Glomerular visceral epithelial cell (primary cell): ENCODE results near the gene CDON.
A peak's percentile ranks its signal among the peaks of the same experiment; 100 is the strongest.
"Not testable (repeated sequence)": the region's sequence is repeated elsewhere in the genome, so short reads cannot be mapped to it uniquely, and the experiment has no call there.

ENCODE experiments used
- DNase-seq: peaks from one replicate; pipeline ENCODE4 v3.0.0-alpha.2; 2016; ENCODE audit errors: extremely low spot score

Gene CDON

DNA sequence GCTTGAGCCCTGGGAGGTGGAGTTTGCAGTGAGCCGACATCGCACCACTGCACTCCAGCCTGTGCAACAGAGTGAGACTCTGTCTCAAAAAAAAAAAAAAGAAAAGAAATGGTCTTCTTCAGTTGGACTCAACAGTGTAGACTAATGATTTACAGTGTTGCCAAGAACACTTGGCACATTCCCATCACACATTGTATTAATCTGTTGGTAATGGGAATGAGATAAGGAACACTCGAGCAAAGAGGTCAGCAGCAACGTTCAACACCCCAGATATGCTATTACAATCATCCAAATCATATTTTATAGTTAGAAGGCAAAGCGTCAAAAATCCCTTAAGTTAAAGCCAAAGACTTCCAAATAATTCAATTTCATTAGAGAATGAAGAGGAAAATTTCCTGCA lies 14.5 kb downstream of the CDON start:
- DNase-seq = no peak

DNA sequence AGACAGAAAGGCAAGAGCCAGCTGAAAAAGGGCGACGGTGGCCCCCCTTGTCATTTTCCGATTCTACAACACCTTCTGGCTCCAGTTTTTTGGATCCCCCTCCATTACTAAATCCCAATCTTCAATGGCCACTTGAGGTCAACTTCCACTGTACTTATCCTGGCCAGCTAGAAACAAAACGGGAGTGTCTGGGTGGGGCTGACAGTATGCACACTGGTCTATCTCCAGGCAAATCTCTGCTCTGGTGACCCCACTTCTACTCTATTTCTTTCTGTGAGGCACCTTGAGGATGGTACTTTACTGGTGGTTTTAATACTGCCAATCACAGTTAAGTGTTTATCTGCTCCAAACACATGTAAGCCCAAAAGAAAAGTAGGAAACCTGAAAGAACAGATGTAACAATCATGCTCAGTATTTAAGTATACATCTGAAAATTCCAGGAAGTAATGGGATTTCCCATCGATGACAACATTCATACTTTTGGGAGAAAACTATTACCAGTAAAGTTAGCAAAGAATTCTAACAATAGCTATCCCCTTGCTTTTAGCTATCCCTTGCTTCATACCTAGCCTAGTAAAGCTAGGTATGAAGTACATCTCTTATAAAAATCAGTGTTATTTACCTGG lies 16.0 kb downstream of the CDON start:
- DNase-seq = no peak

DNA sequence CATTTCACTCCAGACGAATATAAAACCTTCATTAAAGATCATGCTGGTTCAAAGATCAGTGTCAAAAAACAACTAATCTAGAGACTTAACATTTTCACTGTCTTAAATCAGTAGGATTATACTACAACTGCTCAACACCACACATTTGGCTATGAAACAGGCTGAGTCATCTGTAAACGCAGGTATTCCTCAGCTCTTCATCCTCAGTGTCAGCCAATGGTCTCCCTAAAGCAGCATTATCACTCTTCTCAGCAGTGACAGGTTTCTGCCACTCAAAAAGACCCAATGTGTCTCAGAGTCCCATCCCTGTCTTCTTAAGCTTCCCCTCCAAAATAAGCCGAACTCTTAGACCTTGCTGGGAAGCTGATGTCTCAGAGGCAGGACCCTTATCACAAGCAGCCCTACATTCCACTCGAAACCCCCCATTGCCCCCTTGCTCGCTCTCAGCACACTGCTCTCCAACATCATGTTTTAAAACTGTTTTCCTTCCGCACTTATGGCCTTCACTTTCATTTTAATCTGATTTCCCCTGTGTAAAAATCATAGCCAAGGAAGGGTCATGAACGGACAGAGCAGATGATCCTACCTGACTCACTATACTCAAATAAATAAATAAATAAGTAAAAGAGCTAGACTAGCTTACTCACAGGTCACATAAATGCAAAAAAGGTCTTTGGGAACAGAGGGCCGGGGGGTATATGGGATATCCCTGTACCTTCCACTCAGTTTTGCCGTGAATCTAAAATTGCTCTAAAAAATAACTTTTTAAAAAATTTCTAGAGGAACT lies 23.0 kb downstream of the CDON start:
- DNase-seq = no peak

DNA sequence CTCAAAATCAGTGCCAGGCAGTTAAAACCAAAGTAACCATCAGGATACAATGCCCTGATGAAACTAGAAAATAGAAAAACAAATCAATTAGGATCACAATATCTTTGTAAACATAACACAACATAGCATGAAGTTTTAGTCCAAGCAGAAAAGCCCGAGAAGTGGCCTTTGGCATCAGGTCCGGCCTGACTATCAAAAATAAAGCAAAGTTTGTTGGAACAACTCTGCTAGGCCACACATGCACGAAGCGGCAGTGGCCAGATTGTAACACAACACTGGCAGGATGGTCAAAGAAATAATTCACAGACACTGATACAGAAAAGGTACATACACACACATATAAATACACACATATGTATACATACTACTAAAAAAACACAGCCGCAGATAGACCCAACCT lies 26.9 kb downstream of the CDON start:
- DNase-seq = no peak

DNA sequence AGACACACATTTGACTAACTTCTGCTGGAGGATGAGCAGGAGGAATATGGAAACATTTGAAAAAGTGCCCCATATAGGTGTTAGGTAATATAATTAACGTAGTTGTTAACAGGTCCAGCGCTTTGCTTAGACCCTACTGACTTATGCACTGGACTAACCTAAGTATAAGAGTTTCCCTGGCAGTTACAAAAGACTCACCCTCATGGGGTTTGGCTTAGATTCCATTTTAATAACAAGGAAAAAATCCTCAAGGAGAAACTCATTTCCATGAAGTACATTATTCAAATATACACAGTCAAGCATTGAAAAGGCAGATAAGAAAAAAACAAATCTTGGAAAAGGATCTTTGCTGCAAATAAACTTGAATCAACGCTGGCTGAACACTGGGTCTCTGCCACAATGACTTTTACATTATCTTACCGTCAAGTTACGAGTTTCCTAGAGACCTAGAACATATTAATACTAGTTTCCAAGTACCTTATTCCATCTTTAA lies 27.7 kb downstream of the CDON start:
- no peak for DNase-seq

DNA sequence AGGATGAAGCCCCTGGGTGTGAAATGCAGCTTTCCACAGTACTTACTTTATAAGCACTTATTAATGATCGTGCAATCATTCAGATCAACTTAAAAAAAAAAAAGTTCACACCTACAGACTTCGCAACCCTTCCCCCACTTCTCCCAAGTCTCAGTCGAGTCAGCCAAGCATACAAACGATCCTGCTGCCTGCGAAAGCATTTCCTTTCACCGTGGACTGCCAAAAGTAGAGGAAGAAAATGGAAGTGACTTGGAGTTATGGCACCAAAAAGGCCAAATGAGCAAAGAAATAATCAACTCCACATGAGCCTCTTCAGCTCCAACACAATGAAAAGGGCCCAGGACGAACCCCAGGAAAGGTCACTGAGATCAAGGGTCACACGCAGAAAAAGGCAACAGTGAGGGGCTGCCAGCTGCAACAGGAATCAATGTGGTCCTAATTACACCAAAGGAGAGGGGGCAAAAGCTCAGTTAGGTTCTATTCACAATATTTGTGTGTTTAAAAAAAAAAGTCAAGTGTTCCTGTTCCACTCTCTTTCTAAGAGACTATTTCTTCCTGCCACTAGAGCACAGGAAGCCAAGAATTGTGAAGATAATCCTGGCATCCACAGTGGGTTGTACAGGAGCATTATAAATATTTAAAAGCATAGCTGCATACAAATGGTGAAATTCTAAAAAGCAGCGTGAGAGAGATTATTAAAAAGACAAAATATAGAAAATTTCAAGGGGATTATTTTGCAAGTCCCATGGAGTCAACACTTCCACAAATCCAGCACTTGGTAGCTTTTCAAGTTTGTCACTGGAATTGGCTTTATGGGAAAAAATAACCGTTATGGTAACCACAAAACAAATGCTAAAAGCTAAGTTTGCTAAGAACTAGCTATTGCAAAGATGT lies 28.4 kb downstream of the CDON start:
- DNase-seq = no peak

GRCh38 chr11:126032375-126032774 lies 30.3 kb downstream of the CDON start:
- DNase-seq = no peak

GRCh38 chr11:126029805-126030204 lies 32.9 kb downstream of the CDON start:
- DNase-seq = no peak

GRCh38 chr11:126029237-126029636 lies 33.4 kb downstream of the CDON start:
- no peak for DNase-seq

GRCh38 chr11:126028534-126028933 lies 34.1 kb downstream of the CDON start:
- DNase-seq = not testable (repeated sequence)

- no peak for DNase-seq
Observed at GRCh38 chr11:126026579-126026978, 36.1 kb downstream of the CDON start.

GRCh38 chr11:126025822-126026221 lies 36.8 kb downstream of the CDON start:
- no peak for DNase-seq

GRCh38 chr11:126024123-126024522 lies 38.5 kb downstream of the CDON start:
- DNase-seq = no peak

GRCh38 chr11:126012852-126013251 lies 49.8 kb downstream of the CDON start:
- DNase-seq = no peak

DNA sequence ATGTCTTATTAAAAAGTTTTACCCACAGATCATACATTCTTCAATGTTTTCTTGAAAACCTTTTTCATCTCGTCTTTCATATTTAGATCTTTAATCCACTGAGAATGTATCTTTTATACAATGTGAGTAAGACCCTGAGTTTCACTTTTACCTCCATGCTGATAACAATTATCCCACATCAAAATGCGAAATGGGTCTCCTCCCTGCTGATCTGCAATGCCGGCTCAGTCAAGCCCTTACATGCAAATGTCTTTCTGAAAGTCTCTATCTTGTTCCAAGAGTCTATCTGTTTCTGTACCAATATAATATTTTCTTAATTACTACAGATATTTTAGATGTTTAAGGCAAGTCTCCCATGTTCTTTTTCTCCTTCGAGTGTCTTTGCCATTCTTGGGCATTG lies 50.9 kb downstream of the CDON start:
- DNase-seq = no peak

DNA sequence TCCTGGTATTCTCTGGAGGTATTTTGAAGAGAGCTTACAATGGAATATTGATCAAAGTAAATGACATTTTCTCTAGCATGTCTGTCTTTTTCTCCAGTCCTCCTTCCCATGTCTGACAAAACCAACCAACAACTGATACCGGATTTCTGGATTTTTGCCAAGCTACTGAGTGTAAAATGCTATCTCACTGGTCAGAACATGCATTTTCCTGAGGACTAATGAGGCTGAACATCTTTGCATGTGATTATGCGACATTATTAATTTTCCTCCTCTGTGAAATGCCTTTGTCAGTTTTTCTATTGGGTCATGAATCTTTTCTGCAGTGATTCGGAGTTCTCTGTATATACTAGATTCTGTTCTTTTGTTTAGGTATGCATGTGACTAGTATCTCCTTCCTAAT lies 51.4 kb downstream of the CDON start:
- no peak for DNase-seq

DNA sequence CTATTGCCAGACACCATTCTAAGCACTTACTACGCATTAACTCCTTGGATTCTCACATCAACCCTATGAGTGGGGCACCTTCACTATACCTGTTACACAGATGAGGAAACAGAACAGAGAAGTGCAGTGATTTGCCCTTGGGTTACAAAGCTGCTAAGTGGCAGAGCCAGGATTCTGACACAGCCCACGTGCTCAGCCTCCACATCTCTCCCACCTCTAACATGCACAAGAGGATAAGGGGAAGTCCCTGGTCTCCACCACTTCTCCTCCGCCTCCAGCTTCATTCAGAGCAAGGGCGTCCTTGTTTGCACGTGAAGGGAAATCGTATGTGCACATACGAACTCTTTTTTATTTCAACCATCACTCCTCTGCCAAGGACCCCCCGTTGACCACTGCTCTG lies 53.7 kb downstream of the CDON start:
- DNase-seq = no peak

GRCh38 chr11:126007238-126007637 lies 55.4 kb downstream of the CDON start:
- DNase-seq = peak; percentile 17

GRCh38 chr11:126006068-126006467 lies 56.6 kb downstream of the CDON start:
- no peak for DNase-seq

DNA sequence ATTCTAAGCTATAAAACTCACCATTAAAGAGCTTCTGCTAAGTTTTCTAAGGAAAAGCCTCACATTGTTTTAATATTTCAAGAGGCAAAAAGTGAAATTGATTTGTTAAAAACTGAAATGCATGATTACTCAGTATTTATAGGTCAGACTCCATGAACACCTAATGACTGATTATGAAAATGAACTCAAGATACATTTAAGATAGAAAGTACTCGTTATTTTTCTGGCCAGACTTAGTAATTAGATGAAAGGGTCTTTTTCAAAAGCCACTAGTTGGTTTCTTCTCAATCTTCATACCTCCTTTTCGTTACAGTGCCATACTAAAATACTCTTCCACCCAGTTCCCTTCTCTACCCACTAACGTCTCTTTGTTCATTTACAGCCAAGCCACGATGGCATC lies 60.5 kb downstream of the CDON start:
- DNase-seq = no peak

GRCh38 chr11:125999234-125999880 lies 63.3 kb downstream of the CDON start:
- no peak for DNase-seq

DNA sequence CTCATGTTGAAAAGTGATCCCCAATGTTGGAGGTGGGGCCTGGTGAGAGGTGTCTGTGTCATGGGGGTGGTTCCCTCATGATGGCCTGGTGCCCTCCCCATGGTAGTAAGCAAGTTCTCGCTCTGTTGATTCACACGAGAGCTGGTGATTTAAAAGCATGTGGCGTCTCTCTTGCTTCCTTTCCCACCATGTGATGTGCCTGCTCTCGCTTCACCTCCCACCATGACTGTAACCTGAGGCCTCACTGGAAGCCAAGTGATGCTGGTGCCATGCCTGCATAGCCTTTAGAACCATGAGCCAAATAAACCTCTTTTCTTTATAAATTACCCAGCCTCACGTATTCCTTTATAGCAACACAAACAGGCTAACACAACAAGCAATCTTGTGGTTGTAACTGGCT lies 64.4 kb downstream of the CDON start:
- DNase-seq = no peak
